Activated CD8-positive, alpha-beta memory T cell treated with anti-CD3 and anti-CD28 coated beads for 1 hour (primary cell): ENCODE measurements around the gene CPLX1.

Experiments
- DNase-seq, 2 donors: peaks; one replicate each; pipeline ENCODE4 v3.0.0-alpha.2; 2020; ENCODE audit warnings: low read depth in 1 of 2; ENCODE audit errors: extremely low read depth in 1 of 2

The CPLX1 gene

GRCh38 chr4:856225-856901 is 30.4 kb upstream of the CPLX1 start:
- no peak for DNase-seq

- DNase-seq = no peak
Observed at GRCh38 chr4:855880-856224, 29.9 kb upstream of the CPLX1 start.

- no peak for DNase-seq
Observed at GRCh38 chr4:854356-854755, 28.4 kb upstream of the CPLX1 start.

DNA sequence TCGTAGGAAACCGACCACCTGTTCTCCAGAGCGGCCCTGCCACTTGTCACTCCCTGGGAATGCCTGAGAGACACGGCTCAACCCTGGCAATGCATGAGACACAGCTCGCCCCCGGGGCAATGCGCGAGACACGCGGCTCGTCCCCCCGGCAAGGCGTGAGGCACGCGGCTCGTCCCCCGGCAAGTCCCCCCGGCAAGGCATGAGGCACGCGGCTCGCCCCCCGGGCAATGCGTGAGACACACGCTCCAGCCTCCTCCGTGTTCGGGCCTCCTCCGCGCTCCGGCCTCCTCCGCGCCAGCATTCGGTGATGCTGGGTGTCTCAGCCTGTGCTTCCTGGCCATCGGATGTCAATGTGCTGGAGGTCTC is 27.5 kb upstream of the CPLX1 start:
- no peak for DNase-seq

DNA sequence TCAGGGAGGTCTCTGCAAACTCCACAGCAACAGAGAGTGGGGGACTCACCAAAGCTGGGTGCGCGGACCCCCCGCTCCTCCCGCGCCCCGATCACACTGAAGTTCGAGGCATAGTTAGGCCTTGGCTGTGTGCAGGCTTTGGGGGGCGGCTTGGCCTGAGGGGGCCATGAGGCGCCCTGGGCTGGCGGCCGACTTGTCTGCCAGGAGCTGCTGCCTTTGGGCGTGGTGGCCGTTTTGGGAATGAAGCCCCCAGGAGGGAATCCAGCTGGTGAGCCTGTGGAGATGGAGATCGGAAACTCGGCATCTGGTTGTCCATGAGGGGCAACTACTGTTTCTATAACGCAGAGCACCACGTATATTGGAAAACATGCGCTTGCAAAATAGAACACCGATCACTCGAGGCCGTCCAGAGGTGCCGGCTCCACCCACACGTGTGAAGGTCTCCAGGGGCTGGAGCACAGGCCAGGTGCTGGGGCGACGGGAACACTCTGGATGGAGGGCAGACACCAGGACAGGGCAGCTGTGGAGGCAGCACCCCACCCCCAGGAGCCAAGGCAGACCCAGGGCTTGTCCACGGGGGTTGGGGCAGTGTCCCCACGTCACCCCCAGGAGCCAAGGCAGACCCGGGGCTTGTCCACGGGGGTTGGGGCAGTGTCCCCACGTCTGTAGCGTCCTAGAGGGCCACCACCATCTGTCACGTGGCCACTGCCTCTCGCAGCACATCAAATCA is 25.9 kb upstream of the CPLX1 start:
- DNase-seq = no peak

GRCh38 chr4:850323-850945 is 24.5 kb upstream of the CPLX1 start:
- DNase-seq = no peak

DNA sequence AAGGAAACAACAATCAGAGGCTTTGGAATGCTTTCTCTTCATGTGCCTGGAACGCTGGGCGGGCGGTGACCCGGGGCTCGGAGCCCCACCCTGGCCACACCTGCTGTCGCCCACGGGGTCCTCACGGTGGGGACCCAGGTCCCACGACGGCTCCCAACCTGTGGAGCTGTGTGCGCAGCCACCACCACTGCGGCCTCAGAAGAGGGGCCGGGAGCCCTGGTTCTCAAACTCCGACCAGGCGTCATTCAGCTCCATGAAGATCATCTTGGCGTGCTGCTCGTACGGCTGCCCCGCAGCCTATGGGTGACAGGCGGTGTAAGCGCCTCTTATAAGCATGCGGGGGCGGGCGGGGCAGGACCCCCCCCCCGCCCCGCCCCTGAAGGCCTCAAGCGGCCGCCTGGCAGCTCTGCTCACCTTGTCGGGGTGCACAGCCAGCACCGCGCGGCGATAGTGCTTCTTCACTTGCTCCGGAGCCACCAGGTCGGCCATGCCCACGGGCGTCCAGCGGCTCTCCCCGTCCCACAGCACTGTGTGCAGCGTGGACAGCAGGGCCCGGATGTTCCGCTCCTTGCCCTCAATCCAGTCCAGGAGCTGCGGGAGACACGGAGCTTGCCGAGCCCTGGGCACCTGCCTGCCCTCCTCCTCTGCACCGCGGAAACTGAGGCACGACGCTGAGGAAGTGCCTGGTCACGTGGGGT is 23.7 kb upstream of the CPLX1 start:
- DNase-seq = no peak

- DNase-seq = no peak
Observed at GRCh38 chr4:848803-849477, 23.0 kb upstream of the CPLX1 start.

DNA sequence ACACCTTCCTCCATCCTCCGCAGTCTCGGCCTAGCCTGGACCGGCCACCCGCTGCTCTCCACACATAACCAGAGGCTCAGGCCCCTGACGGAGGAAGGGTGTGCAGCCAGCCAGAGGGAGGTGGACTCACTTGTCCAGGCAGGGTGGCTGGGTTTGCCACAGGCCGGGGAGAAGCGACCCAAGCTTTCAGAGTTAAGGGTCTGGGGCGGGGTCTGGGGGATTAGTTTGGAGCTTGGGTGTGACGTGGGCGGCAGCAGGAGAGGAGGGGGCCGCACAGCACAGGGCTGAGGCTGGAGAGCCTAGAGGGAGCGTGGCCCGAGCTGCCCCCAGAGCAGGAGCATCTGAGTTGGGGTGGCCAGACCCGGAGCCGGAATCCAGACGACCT is 22.4 kb upstream of the CPLX1 start:
- DNase-seq = no peak

DNA sequence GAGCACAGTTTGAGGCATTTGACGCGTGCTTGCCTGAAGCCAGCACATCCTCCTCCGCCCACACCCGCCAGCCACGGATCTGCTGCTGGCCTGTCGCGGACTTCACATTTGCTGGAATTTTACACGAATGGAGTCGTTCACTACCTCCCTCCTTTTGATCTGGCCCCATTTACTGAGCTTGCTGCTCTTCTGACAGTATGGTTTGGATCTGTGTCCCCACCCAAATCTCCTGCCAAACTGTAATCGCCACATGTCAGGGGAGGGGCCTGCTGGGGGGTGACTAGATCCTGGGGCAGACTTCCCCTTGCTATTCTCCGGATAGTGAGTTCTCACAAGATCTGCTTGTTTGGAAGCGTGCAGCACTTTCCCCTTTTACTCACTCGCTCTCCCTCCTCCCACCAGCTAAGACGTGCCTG is 19.9 kb upstream of the CPLX1 start:
- no peak for DNase-seq

- no peak for DNase-seq
Observed at GRCh38 chr4:845233-845835, 19.4 kb upstream of the CPLX1 start.

- DNase-seq = no peak
Observed at GRCh38 chr4:844752-845232, 18.9 kb upstream of the CPLX1 start.

DNA sequence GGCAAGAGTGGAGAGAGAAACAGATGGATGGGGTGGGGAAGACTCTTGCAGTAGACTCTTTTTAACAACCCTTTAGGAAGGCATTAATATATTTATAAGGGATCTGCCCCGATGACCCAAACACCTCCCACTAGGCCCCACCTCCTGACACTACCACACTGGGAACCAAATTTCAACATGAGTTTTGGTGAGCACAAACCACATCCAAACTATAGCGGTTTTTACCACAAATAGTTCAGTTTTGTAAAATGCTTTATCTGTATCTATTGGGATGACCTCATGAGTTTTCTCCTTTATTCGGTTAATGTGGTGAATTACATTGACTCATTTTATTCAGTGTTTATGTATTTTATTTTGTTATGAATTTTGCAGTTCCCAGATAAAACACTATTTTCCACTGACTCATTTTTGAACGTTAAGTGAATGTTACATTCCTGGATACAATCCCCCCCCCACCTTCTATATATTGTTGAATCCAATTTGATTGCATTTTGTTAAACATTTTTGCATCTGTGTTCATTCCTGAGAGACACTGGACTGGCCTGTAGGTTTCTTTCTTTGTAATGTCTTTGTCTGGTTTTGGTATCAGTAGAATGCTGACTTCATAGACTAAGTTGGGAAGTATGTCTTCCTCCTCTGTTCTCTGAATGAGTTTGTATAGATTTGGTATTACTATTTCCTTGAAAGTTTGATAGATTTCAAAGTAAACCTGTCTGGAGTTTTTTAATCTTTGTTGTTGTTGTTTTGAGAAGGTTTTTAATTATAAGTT is 13.9 kb upstream of the CPLX1 start:
- DNase-seq = no peak

DNA sequence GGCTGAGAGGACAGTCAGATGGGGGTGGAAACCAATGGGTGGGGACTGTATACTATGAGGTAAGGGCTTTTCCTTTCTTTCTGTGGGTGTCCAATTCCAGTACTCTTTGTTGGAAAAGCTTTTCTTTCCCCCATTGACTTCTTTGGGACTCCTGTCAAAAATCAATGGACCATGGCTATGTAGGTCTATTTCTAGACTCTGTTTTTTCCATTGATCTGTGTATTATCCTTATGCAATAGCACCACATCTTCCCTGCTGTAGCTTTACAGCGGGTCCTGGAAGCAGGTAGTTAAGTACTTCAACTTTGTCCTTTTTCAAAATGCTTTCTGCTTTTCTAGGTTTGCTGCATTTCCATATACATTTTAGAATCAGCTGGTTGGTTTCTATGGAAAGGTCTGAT is 11.8 kb upstream of the CPLX1 start:
- no peak for DNase-seq

DNA sequence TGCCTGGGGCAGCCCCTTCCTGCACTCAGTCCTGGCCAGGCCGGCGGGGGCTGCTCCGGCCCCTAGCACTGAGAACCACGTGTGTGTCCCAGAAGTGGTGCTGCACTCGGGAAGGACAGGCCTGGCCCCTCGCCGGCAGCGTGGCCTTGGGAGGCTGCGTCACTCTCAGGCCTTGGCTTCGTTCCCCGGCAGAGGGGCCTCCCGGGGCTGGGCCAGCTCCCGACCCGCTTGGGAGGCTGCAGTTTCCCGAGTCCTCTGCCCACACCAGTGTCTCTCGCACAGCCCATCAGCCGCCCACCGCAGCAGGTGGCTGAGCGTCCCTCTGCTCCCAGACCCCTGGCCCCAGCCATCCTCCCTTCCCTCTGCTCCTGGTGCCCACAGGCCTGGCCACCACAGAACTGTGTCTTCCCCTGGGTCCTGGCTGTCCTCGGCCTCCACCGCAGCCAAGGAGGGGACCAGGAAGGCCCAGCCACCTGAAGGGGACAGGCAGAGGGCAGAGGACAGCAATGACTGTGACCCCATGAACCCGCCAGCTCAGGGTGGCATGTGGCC is 10.9 kb upstream of the CPLX1 start:
- DNase-seq = no peak

- no peak for DNase-seq
Observed at GRCh38 chr4:836003-836511, 10.1 kb upstream of the CPLX1 start.

DNA sequence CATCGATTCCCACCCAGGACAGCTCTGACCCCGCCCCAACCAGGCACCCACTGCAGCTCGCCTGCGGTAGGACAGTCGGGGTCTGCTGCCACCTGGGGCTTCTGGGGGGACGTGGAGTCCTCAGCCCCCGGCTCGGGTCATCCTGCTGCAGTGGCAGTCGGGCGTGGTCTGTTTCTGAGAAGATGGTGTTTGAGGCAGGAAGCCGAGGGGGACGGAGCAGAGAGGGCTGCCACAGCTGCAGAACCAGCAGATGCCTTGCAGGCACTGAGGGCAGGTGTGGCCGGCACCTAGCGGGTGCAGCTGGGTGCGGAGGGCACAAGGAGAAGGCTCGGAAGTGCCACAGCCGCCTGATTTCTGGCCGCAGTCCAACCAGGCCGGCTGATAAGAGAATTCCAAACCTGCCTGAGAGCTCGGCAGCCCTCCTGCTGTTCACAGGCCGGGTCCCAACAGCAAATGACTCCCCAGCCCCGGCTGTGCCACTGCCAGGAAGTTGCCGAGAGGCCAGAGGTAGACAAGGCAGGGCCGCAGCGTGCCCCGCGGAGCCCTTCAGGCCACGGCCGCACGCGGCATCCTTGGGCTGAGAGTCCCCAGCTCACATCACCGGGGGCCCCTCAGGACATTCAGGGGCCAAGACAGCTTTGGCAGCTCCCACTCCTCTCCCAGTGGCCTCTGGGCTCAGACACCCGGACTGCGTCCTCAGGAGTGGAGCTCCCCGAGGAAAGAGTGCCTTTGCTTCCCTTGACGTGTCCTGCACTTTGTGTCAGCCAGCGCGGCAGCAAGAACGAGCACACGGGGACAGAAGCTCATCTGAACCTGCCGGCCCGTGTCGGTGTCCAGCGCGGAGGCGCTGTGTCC is 9.4 kb upstream of the CPLX1 start:
- no peak for DNase-seq

DNA sequence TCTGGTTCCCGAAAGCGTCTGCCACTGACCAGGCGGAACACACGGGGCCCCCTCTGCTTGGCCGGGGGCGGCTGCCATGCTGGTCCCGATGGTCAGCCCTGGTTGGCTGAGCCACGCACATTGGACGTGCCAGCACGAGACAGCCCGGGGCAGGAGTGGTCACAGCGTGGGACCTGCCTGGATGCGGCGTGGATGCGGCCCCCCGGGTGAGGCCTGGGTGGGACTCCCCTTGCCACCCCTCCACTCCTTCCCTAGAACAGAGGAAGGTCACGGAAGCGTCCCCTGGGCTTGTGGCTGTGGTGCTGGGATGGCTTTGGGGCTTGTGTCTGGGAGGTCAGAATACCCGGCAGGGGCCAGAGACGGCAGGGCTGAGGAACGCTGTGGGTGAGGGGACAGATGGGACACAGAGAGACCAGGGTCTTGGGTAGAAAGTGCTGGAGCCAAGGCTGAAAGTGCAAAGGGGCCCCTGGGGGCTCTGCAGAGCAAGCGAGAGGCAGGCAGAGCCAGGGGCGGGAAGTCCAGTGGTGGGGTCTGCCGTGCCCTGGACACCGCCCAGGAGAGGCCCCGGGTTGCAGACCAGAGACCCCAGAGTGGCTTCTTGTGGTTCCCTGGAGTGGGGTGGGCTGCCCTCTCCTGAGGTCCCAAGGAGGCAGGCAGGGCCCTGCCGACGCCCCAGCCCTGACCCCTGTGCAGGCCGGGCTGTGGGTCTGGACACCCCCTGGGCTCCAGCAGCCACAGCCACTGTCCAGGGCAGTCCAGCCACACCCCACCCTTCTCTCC is 8.6 kb upstream of the CPLX1 start:
- DNase-seq = no peak
